ENCODE data around the gene GPC5. TPM values are rescaled to one million over a fixed set of nuclear protein-coding genes. Genes with fewer than 3 reads are reported as not detected.

GPC5 gene
- total RNA-seq, 2 donors from 2014 or later: 0.22 to 0.51 TPM

DNA sequence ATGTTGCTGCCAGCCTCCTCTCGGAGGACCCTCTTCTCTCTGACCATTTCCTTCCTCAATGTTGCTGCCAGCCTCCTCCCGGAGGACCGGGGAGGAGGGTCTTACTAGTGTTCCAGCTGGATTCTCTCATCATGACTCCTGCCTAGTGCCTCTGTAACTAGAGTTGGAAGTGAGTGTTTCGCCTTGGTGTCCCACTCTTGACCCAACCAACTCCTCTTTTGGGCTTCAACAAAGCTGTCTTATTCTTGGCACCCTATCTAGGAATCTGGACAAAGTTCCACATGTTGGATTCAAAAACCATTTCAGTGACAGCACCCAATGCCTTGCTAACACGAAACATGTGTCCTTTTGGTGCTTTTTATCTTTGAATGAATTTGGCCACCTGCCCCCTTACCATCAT lies 165.4 kb downstream of the GPC5 start:
- Histone ChIP-seq H3K27me3 (ENCODE audit: control insufficient read depth, insufficient read depth, low read length, poor library complexity, severe bottlenecking) (no peaks in the 10 kb centered on the region), H3K9ac (ENCODE audit: extremely low read depth, low read length, poor library complexity, severe bottlenecking) (no peak overlapping the region), H3K27ac (ENCODE audit: low read depth, low read length) (no peak overlapping the region), H3K36me3 (ENCODE audit: control insufficient read depth, insufficient read depth, low read length) (no peaks in the 10 kb centered on the region), H3K9me3 (ENCODE audit: control insufficient read depth, low read length) (no peaks in the 10 kb centered on the region), H3K4me1 (ENCODE audit: control insufficient read depth, insufficient read depth, low read length) (no peaks in the 10 kb centered on the region), H3K4me3 (ENCODE audit: low read length) (no peak overlapping the region)
- no peaks in the 10 kb centered on the region for H3K36me3 Mint-ChIP-seq (ENCODE audit: low read depth)
- 85 to 100% methylated on average over 1 to 5 of the region's 5 CpGs for WGBS, 2 experiments (ENCODE audit: insufficient coverage in 1 of 2, insufficient read length in 1 of 2)
- no peaks in the 10 kb centered on the region for H3K4me1 Mint-ChIP-seq
- no peak for DNase-seq
- TF ChIP-seq, protein P1, sequence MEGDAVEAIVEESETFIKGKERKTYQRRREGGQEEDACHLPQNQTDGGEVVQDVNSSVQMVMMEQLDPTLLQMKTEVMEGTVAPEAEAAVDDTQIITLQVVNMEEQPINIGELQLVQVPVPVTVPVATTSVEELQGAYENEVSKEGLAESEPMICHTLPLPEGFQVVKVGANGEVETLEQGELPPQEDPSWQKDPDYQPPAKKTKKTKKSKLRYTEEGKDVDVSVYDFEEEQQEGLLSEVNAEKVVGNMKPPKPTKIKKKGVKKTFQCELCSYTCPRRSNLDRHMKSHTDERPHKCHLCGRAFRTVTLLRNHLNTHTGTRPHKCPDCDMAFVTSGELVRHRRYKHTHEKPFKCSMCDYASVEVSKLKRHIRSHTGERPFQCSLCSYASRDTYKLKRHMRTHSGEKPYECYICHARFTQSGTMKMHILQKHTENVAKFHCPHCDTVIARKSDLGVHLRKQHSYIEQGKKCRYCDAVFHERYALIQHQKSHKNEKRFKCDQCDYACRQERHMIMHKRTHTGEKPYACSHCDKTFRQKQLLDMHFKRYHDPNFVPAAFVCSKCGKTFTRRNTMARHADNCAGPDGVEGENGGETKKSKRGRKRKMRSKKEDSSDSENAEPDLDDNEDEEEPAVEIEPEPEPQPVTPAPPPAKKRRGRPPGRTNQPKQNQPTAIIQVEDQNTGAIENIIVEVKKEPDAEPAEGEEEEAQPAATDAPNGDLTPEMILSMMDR (conservative IDR thresholded peaks at IDR 0.05): no peak
- no peak overlapping the region for H3K27ac Mint-ChIP-seq
- peaks cover 8% of the 10 kb centered on the region for H3K27me3 Mint-ChIP-seq (ENCODE audit: insufficient read depth)
- H3K4me3 Mint-ChIP-seq: no peak overlapping the region
- H3K9me3 Mint-ChIP-seq: no peaks in the 10 kb centered on the region

DNA sequence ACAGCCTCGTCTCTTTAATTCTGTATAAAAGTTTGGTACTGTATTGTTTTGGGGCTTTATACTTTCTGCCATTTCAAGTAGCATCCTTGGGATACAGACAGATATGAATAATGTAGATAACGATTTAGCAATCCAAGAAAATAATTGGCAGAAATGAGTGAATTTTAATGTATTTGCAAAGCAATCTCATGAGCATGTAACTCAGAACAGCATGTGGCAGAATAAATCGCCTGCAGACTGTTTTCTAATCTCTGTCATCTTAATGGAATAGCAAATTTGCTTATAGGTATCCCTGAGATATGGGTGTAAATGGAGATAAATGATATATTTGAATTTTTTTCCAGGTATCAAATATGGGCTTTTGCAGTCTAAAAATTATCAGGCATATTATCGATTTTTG lies 166.0 kb downstream of the GPC5 start:
- no peak overlapping the region for H3K9ac ChIP-seq (ENCODE audit: extremely low read depth, low read length, poor library complexity, severe bottlenecking)
- no peaks in the 10 kb centered on the region for H3K36me3 ChIP-seq (ENCODE audit: control insufficient read depth, insufficient read depth, low read length)
- H3K36me3 Mint-ChIP-seq (ENCODE audit: low read depth): no peaks in the 10 kb centered on the region
- no peak for DNase-seq
- no peaks in the 10 kb centered on the region for H3K9me3 Mint-ChIP-seq
- no peak overlapping the region for H3K27ac Mint-ChIP-seq
- TF ChIP-seq, protein P1 (conservative IDR thresholded peaks at IDR 0.05): no peak
- no peaks in the 10 kb centered on the region for H3K4me1 ChIP-seq (ENCODE audit: control insufficient read depth, insufficient read depth, low read length)
- WGBS, 2 experiments (ENCODE audit: insufficient coverage in 1 of 2, insufficient read length in 1 of 2): 91 to 100% methylated on average over 1 to 4 of the region's 4 CpGs
- H3K9me3 ChIP-seq (ENCODE audit: control insufficient read depth, low read length): no peaks in the 10 kb centered on the region
- H3K4me3 ChIP-seq (ENCODE audit: low read length): no peak overlapping the region
- H3K4me1 Mint-ChIP-seq: no peaks in the 10 kb centered on the region
- H3K27ac ChIP-seq (ENCODE audit: low read depth, low read length): no peak overlapping the region
- no peaks in the 10 kb centered on the region for H3K27me3 ChIP-seq (ENCODE audit: control insufficient read depth, insufficient read depth, low read length, poor library complexity, severe bottlenecking)
- no peak overlapping the region for H3K4me3 Mint-ChIP-seq
- peaks cover 8% of the 10 kb centered on the region for H3K27me3 Mint-ChIP-seq (ENCODE audit: insufficient read depth)

DNA sequence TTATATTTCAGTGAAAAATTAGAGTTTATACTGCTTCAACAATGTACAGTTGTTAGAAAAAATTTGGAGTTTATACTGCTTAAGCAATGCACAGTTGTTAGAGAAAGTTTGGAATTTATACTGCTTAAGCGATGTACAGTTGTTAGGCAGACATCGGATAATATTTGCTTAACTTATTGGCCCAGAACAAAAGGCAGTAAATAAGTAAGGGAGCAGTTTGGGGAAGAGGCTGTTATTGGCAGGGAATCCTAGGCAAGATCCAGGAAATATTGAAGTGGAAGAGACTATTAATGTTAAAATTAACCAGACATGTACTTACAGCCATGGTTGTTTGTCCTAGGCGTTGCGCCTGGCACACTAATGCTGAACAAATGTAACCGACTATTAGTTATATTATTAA lies 166.9 kb downstream of the GPC5 start:
- Mint-ChIP-seq H3K9me3 (no peaks in the 10 kb centered on the region), H3K36me3 (ENCODE audit: low read depth) (no peaks in the 10 kb centered on the region), H3K27ac (no peak overlapping the region), H3K27me3 (ENCODE audit: insufficient read depth) (peaks cover 4% of the 10 kb centered on the region), H3K4me1 (no peaks in the 10 kb centered on the region), H3K4me3 (no peak overlapping the region)
- no peak overlapping the region for H3K4me3 ChIP-seq (ENCODE audit: low read length)
- TF ChIP-seq, protein P1 (conservative IDR thresholded peaks at IDR 0.05): no peak
- H3K36me3 ChIP-seq (ENCODE audit: control insufficient read depth, insufficient read depth, low read length): no peaks in the 10 kb centered on the region
- H3K27ac ChIP-seq (ENCODE audit: low read depth, low read length): no peak overlapping the region
- no peak overlapping the region for H3K9ac ChIP-seq (ENCODE audit: extremely low read depth, low read length, poor library complexity, severe bottlenecking)
- DNase-seq: no peak
- H3K9me3 ChIP-seq (ENCODE audit: control insufficient read depth, low read length): no peaks in the 10 kb centered on the region
- H3K4me1 ChIP-seq (ENCODE audit: control insufficient read depth, insufficient read depth, low read length): no peaks in the 10 kb centered on the region
- WGBS, 2 experiments (ENCODE audit: insufficient coverage in 1 of 2, insufficient read length in 1 of 2): 94 to 100% methylated on average over 1 to 2 of the region's 5 CpGs
- no peaks in the 10 kb centered on the region for H3K27me3 ChIP-seq (ENCODE audit: control insufficient read depth, insufficient read depth, low read length, poor library complexity, severe bottlenecking)
